ENCODE data around the gene GSG1L. TPM values are rescaled to one million over a fixed set of nuclear protein-coding genes. Genes with fewer than 3 reads are reported as not detected.
"Not testable (repeated sequence)": the region's sequence is repeated elsewhere in the genome, so short reads cannot be mapped to it uniquely, and the experiment has no call there.

Gene GSG1L
- polyA plus RNA-seq, 10 donors: 1.6 to 3.7 (median 2.5) TPM

DNA sequence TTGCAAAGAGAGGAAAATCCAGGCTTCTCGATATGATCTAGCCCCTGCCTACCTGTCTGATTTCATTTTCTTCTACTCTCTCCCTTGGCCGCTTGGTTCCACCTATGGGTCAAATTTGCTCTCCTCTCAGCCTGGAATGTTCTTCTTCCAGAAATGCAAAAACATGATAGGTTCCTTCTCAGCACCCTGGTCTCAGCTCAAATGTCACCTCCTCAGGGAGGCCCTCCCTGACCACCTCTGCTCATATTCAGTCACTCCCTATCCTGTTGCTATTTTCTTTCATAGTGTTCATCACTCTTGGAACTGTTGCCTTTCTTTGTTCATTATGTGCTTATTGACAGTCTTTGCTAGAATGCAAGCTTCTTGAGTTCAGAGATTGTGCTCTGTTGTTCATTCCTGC, 305.0 kb downstream of the GSG1L start:
- DNase-seq: no peak

GRCh38 chr16:27756206-27756970, 307.1 kb downstream of the GSG1L start:
- DNase-seq: no peak

DNA sequence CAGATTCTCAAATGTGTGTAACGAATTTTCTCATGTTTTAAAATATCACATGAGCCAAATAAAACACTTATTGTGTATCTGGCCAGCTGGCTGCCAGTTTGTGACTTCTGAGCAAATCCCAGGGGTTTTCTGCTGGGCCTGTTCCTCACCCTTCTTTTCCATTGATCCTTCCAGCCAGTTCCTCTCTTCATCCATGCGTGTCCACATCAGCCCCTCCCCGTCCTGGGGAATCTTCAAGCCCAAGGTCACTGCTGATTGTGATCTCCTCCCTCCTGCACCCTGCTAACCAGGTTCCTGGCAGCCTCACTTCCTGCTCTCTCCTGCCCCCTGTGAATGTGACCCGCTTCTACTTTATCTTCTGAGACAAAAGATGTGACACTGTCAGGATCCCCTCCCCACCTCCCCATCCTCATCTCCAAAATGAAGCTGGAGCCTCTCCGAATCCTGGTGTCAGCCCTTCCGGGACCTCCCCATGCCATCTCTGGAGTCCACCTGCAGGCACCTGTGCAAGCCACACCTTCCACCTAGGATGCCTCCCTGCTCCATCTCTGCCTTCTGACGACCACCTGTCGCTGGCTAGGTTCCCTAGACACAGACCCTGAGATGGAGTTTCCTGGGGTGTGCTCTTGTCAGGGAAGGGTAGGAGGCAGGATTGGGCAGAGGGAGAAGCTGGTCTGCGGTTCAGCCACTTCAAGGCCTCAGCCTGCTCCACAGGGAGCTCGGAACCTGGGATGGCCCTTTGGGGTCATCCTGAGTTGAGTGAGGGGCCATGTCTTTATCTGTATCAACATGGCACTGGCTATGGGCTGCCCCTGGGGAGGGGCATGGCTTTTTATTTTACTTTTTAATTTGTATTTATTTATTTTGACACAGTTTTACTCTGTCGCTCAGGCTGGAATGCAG, 308.5 kb downstream of the GSG1L start:
- no peak for DNase-seq

- DNase-seq: no peak
Measured at GRCh38 chr16:27753563-27753962, 310.0 kb downstream of the GSG1L start.

- DNase-seq: no peak
Measured at GRCh38 chr16:27752241-27752640, 311.3 kb downstream of the GSG1L start.

DNA sequence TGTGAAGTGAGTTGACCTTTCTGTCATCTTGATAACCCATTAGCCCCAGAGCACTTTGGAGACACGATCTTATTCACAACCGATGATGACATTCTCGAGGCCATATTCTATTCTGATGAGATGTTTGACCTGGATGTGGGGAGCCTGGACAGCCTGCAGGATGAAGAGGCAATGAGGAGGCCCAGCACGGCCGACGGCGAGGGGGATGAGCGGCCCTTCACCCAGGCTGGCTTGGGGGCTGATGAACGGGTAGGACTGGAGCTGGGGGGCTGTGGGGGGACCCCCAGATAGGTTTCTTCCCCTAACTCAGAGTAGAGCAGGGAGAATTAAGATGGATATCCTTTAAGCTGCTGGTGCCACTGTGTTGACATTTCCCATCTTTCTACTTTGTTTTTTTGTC, 311.8 kb downstream of the GSG1L start:
- no peak for DNase-seq

- no peak for DNase-seq
Measured at GRCh38 chr16:27751233-27751632, 312.3 kb downstream of the GSG1L start.

- no peak for DNase-seq
Measured at GRCh38 chr16:27749946-27750345, 313.6 kb downstream of the GSG1L start.

- DNase-seq: no peak
Measured at GRCh38 chr16:27749547-27749875, 314.0 kb downstream of the GSG1L start.

GRCh38 chr16:27748868-27749546, 314.5 kb downstream of the GSG1L start:
- no peak for DNase-seq

- DNase-seq: no peak
Measured at GRCh38 chr16:27747946-27748345, 315.6 kb downstream of the GSG1L start.

- DNase-seq: no peak
Measured at GRCh38 chr16:27746076-27746855, 317.2 kb downstream of the GSG1L start.

DNA sequence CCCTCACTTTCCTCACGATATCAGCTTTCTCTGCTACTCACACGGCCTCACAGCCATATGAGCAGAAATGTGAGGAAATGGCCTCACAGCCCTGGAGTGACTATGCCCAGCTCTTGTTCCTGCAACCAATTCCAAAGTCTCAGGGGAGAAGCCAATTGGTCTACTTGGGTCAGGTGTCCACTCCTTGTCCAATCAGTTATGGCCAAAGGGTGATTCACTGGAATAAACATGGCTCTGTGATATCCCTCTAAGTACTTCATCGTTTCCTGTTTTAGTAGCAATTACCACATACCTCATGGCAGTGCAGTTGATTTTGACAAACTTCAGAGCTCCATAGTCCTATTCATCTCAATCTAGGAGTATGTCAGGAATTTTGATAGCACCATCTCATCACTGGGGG, 318.2 kb downstream of the GSG1L start:
- no peak for DNase-seq

- DNase-seq: no peak
Measured at GRCh38 chr16:27743963-27744362, 319.6 kb downstream of the GSG1L start.

DNA sequence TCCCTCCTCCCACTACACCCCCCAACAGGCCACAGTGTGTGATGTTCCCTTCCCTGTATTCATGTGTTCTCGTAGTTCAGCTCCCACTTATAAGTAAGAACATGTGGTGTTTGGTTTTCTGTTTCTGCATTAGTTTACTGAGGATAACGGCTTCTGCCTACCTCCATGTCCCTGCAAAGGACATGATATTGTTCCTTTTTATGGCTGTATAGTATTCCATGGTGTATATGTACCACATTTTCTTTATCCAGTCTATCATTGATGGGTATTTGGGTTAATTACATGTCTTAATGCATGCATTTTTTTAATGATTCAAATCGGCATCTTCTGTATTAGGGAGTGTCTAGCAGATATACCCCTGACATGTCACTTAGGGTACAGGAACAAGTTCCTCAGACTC, 320.5 kb downstream of the GSG1L start:
- not testable (repeated sequence) for DNase-seq

GRCh38 chr16:27742333-27742732, 321.2 kb downstream of the GSG1L start:
- no peak for DNase-seq

DNA sequence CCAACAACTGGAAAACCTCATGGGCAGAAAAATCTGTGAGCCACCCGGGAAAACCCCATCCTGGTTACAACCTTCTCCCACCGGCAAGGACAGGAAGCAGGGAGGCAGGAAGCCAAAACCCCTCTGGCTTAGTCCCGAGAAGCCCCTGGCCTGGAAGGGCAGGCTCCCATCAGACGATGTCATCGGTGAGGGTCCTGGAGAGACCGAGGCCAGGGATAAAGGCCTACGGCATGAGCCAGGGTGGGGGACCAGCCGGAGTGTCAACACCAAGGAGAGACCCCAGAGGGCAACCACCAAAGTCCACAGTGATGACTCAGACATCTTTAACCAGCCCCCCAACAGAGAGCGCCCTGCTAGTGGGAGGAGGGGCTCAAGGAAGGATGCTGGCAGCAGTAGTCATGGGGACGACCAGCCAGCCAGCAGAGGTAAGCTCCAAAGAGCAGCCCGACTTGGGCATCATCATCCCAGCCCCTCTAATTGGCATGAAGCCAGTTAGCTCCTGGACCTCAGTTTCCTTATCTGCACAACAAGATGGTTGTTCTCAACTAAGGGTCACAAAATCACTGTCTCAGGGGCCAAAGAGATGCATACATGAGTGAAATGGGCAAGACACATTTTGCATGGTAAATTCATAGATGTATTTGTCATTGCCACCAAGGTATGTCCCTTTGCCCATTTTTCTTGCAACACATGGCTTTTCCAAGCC, 322.9 kb downstream of the GSG1L start:
- no peak for DNase-seq

DNA sequence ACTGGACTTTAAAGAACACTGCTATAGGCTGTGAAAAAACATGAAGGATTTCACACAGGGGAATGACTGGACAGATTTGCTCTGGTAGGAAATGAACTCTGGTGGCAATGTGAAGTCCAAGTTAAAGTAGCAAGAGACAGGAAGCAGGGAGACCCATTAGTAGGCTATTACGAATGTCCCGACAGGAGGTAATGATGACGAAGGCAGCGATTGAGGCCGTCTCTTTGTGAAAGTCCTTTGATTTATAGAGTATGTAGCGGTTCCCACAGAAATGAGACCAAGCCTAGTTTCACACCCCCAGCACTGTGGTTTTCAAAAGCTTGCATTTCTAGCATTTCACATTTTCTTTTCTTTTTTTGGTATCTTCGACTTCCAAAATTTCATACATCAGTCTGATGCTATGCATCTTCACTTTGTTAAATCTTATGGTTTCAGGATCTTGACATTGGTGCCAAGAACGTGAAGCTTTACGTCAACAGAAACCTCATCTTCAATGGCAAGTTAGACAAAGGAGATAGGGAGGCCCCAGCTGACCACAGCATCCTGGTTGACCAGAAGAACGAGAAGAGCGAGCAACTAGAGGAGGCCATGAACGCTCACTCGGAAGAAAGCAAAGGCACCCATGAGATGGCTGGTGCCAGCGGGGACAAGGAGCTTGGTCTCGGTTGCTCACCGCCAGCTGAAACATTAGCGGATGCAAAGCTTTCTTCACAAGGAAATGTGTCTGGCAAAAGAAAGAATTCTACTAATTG, 323.7 kb downstream of the GSG1L start:
- DNase-seq: no peak

DNA sequence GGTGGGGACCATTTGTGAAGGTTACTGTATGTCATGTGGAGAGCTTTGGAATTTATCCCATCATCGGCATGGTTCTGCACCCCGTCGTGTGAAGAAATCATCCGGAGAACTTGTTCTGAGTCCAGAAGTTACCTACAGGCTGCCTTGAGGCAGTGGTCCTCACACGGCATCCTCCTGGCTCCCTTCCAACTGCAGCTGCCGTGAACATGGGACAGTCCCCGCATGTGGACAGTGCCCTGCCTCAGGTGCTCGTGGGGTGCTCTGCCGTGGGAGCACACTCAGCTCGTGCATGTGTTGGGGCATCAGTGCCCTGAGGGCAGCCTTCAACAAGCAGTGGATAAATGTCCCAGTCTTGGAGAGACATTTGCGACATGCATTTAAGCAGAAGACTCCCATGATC, 324.9 kb downstream of the GSG1L start:
- DNase-seq: no peak
